ENCODE data around the gene SELENOI.

GRCh38 chr2:26428846-26429245 is 82.9 kb downstream of the SELENOI start:
- TF ChIP-seq POLR2A (IDR thresholded peaks at IDR 0.05) = no peak
- no peak for TF ChIP-seq CTCF (IDR thresholded peaks at IDR 0.05)
- TF ChIP-seq EP300 (IDR thresholded peaks at IDR 0.05) = no peak
